Epithelial cell of esophagus (primary cell): ENCODE results near the gene ADAM12.

Experiments
- DNase-seq: peaks from one replicate; pipeline ENCODE4 v3.0.0; 2010; ENCODE audit warnings: low read depth
- H3K4me3 ChIP-seq: 2 replicates; pipeline ENCODE4 v1.5.1; 2011; ENCODE audit warnings: mild to moderate bottlenecking, low read length, control low read depth
- CTCF ChIP-seq: IDR thresholded peaks from 2 replicates; pipeline ENCODE4 v1.5.1; 2011; ENCODE audit warnings: low read depth, mild to moderate bottlenecking, low read length, control low read depth, inconsistent platforms; ENCODE audit not compliant: insufficient read depth; ENCODE audit errors: missing control alignments

The ADAM12 gene

DNA sequence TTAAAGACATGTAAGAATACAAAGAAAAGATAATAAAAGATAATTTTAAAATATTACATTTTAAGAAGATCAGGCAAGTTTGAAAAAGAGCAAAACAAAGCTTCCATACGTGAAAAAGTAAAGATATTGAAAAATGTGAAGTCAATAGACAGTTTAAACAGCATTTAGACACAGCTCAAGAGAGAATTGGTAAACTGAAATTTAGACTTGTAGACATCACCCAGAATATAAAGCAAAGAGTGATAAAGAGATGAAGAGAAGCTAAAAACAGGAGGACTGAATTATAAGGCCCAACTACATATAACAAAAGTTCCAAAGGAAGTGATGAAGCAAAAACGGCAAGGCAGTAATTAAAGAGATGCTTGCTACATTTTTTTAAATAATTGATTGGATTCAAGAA lies 13.8 kb downstream of the ADAM12 start:
- no peak for DNase-seq
- no peak overlapping the region for H3K4me3 ChIP-seq
- no peak for TF ChIP-seq CTCF

DNA sequence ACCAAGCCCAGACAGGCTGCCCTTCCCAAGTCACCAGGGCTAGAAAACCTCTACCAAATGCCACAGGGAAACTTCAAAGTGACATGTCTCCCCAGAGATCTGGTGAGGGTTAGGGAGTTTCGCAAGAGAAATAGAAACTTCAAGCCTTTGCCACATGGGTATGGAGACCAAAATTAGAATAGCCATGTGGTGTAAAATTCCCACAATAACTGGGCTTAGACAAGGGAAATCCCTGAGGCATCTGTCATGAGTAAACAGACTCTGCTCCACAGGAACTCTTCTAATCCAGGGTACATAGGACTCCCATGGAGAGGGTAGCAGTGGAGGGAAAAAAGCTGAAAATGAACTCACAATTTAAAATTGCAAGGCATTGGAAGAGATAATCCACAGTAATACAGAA lies 14.3 kb downstream of the ADAM12 start:
- DNase-seq: peak; percentile 38
- TF ChIP-seq CTCF: no peak
- H3K4me3 ChIP-seq: no peak overlapping the region

GRCh38 chr10:126373147-126373546 lies 15.1 kb downstream of the ADAM12 start:
- no peak for DNase-seq
- TF ChIP-seq CTCF: no peak
- H3K4me3 ChIP-seq: no peak overlapping the region

- no peak overlapping the region for H3K4me3 ChIP-seq
- TF ChIP-seq CTCF: no peak
- DNase-seq: no peak
Measured at GRCh38 chr10:126372396-126372795, 15.9 kb downstream of the ADAM12 start.

DNA sequence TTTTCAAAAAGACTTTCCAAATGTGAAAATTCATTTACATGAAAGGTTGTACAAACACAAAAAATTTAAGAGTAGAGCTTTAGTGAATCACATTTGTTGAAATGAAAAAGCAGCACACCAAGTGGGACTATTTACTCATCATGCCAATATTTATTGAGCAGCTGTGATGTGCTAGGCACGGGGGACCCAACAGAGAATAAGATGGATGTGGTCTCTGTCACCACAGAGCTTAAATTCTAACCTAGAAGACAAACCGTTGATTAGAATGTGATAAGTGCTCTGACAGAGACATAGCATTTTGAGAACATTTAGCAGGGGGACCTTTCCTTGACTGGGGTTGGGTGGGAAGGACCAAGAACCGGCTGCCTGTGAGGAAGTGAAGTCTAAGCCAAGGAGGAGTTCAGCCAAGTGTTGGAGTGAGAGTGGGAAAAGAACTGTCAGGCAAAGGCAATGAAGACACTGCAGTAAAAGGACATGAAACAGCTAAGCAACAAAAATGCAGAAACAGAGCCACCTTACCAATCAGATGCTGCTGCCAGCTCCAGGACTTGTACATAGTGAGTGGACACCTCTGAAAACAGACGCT lies 19.1 kb downstream of the ADAM12 start:
- no peak overlapping the region for H3K4me3 ChIP-seq
- TF ChIP-seq CTCF: no peak
- DNase-seq: no peak

DNA sequence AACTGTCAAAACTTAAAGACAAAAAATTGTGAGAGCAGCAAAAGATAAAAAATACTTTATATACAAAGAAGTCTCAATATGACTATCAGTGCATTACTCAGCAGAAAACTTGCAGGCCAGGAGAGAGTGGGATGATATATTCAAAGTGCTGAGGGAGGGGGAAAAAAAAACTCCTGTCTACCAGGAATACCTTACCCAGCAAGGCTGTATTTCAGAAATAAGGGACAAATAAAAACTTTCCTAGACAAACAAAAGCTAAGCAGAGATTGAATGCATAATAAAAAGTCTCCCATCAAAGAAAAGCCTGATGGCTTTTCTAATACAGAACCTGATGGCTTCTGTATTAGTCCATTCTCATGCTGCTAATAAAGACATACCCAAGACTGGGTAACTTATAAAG lies 31.1 kb downstream of the ADAM12 start:
- no peak for DNase-seq
- TF ChIP-seq CTCF: no peak
- H3K4me3 ChIP-seq: no peak overlapping the region

DNA sequence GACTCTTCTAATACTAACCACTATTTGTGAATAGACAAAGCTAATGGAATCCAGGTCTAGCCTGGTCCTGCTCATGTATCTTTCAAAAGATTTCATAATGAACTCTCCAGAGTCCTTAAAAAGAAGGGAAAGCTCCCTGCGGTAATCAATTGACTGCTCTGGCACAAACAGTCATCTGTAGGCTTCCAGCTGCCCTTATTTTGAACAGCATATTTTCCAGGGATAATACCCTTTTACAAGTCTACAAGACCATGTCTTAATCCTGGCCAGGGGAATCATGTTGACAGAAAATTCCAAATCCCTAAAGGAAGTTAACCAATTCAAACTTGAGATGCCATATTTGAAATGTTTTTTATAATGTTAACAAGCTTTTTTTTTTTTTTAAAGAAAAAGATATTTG lies 34.6 kb downstream of the ADAM12 start:
- TF ChIP-seq CTCF: no peak
- H3K4me3 ChIP-seq: no peak overlapping the region
- DNase-seq: no peak
